Measurements from ENCODE around the gene CRY2. TPM values are rescaled to one million over a fixed set of nuclear protein-coding genes. Genes with fewer than 3 reads are reported as not detected.

Gene CRY2
- total and polyA plus RNA-seq, 2 of the 13 experiments (the other 11 are each of a cell fraction or from before 2014, with no cell fraction given), result 10.1 to 12.2 TPM

- TF ChIP-seq NCOA2 (CRISPR knock-in tag; IDR thresholded peaks at IDR 0.05) (peak; percentile 56; the same call in 1 of the 2 replicates), NRL (CRISPR knock-in tag; IDR thresholded peaks at IDR 0.05; ENCODE audit: borderline replicate concordance) (no peak), ELF1 (CRISPR knock-in tag; IDR thresholded peaks at IDR 0.05) (0 out of 2 replicates have a peak, but pooled peaks have one; percentile 12), SRY (CRISPR knock-in tag; IDR thresholded peaks at IDR 0.05) (no peak), ZFP82 (CRISPR knock-in tag; IDR thresholded peaks at IDR 0.05; ENCODE audit: borderline replicate concordance) (no peak), FOXK1 (CRISPR knock-in tag; IDR thresholded peaks at IDR 0.05; ENCODE audit: borderline replicate concordance, low read depth) (peak; percentile 55; the same call in 1 of the 2 replicates), ZMYM4 (CRISPR knock-in tag; IDR thresholded peaks at IDR 0.05) (peak; percentile 55), RCOR2 (CRISPR knock-in tag; IDR thresholded peaks at IDR 0.05) (no peak), CEBPB (IDR thresholded peaks at IDR 0.05; ENCODE audit: borderline replicate concordance, low read depth, low read length) (peak; percentile 84), NONO (IDR thresholded peaks at IDR 0.05) (no peak), NONO (CRISPR knock-in tag; conservative IDR thresholded peaks at IDR 0.05) (0 out of 2 replicates have a peak, but pooled peaks have one; percentile 20)
- TF ChIP-seq, protein P1, sequence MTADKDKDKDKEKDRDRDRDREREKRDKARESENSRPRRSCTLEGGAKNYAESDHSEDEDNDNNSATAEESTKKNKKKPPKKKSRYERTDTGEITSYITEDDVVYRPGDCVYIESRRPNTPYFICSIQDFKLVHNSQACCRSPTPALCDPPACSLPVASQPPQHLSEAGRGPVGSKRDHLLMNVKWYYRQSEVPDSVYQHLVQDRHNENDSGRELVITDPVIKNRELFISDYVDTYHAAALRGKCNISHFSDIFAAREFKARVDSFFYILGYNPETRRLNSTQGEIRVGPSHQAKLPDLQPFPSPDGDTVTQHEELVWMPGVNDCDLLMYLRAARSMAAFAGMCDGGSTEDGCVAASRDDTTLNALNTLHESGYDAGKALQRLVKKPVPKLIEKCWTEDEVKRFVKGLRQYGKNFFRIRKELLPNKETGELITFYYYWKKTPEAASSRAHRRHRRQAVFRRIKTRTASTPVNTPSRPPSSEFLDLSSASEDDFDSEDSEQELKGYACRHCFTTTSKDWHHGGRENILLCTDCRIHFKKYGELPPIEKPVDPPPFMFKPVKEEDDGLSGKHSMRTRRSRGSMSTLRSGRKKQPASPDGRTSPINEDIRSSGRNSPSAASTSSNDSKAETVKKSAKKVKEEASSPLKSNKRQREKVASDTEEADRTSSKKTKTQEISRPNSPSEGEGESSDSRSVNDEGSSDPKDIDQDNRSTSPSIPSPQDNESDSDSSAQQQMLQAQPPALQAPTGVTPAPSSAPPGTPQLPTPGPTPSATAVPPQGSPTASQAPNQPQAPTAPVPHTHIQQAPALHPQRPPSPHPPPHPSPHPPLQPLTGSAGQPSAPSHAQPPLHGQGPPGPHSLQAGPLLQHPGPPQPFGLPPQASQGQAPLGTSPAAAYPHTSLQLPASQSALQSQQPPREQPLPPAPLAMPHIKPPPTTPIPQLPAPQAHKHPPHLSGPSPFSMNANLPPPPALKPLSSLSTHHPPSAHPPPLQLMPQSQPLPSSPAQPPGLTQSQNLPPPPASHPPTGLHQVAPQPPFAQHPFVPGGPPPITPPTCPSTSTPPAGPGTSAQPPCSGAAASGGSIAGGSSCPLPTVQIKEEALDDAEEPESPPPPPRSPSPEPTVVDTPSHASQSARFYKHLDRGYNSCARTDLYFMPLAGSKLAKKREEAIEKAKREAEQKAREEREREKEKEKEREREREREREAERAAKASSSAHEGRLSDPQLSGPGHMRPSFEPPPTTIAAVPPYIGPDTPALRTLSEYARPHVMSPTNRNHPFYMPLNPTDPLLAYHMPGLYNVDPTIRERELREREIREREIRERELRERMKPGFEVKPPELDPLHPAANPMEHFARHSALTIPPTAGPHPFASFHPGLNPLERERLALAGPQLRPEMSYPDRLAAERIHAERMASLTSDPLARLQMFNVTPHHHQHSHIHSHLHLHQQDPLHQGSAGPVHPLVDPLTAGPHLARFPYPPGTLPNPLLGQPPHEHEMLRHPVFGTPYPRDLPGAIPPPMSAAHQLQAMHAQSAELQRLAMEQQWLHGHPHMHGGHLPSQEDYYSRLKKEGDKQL (CRISPR knock-in tag; IDR thresholded peaks at IDR 0.05; ENCODE audit: low read depth), result no peak
- TF ChIP-seq, protein P2, sequence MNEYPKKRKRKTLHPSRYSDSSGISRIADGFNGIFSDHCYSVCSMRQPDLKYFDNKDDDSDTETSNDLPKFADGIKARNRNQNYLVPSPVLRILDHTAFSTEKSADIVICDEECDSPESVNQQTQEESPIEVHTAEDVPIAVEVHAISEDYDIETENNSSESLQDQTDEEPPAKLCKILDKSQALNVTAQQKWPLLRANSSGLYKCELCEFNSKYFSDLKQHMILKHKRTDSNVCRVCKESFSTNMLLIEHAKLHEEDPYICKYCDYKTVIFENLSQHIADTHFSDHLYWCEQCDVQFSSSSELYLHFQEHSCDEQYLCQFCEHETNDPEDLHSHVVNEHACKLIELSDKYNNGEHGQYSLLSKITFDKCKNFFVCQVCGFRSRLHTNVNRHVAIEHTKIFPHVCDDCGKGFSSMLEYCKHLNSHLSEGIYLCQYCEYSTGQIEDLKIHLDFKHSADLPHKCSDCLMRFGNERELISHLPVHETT (CRISPR knock-in tag; conservative IDR thresholded peaks at IDR 0.05), result no peak
- TF ChIP-seq, protein P3, sequence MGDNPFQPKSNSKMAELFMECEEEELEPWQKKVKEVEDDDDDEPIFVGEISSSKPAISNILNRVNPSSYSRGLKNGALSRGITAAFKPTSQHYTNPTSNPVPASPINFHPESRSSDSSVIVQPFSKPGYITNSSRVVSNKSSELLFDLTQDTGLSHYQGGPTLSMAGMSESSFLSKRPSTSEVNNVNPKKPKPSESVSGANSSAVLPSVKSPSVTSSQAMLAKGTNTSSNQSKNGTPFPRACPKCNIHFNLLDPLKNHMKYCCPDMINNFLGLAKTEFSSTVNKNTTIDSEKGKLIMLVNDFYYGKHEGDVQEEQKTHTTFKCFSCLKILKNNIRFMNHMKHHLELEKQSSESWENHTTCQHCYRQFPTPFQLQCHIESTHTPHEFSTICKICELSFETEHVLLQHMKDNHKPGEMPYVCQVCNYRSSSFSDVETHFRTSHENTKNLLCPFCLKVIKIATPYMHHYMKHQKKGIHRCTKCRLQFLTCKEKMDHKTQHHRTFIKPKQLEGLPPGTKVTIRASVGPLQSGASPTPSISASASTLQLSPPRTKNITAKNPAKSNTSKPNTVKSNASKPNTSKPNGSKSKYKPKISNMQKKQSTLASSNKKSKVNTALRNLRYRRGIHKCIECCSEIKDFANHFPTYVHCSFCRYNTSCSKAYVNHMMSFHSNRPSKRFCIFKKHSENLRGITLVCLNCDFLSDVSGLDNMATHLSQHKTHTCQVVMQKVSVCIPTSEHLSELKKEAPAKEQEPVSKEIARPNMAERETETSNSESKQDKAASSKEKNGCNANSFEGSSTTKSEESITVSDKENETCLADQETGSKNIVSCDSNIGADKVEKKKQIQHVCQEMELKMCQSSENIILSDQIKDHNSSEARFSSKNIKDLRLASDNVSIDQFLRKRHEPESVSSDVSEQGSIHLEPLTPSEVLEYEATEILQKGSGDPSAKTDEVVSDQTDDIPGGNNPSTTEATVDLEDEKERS (CRISPR knock-in tag; IDR thresholded peaks at IDR 0.05), result 0 out of 2 replicates have a peak, but pooled peaks have one; percentile 30
- TF ChIP-seq, protein P4, sequence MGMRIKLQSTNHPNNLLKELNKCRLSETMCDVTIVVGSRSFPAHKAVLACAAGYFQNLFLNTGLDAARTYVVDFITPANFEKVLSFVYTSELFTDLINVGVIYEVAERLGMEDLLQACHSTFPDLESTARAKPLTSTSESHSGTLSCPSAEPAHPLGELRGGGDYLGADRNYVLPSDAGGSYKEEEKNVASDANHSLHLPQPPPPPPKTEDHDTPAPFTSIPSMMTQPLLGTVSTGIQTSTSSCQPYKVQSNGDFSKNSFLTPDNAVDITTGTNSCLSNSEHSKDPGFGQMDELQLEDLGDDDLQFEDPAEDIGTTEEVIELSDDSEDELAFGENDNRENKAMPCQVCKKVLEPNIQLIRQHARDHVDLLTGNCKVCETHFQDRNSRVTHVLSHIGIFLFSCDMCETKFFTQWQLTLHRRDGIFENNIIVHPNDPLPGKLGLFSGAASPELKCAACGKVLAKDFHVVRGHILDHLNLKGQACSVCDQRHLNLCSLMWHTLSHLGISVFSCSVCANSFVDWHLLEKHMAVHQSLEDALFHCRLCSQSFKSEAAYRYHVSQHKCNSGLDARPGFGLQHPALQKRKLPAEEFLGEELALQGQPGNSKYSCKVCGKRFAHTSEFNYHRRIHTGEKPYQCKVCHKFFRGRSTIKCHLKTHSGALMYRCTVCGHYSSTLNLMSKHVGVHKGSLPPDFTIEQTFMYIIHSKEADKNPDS (CRISPR knock-in tag; IDR thresholded peaks at IDR 0.05), result no peak
- TF ChIP-seq, protein P5, sequence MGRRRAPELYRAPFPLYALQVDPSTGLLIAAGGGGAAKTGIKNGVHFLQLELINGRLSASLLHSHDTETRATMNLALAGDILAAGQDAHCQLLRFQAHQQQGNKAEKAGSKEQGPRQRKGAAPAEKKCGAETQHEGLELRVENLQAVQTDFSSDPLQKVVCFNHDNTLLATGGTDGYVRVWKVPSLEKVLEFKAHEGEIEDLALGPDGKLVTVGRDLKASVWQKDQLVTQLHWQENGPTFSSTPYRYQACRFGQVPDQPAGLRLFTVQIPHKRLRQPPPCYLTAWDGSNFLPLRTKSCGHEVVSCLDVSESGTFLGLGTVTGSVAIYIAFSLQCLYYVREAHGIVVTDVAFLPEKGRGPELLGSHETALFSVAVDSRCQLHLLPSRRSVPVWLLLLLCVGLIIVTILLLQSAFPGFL (CRISPR knock-in tag; IDR thresholded peaks at IDR 0.05), result no peak
Observed at GRCh38 chr11:45798793-45799441, 48.4 kb upstream of the CRY2 start (continued).

Measured in HepG2 (cell line).